Psoas muscle (tissue), 8 donors: ENCODE measurements around the gene ZFP82. TPM values are rescaled to one million over a fixed set of nuclear protein-coding genes. Genes with fewer than 3 reads are reported as not detected.

Source experiments
- ATAC-seq, 4 donors: fragments of 200-7000 bp; cut with Tn5 transposase; one replicate each; pipeline ENCODE4 v1.9.1; 2020; ENCODE audit warnings: moderate library complexity in 3 of 4, mild to moderate bottlenecking in 2 of 4
- DNase-seq, 2 donors: peaks; one replicate each; pipeline ENCODE4 v3.0.0-alpha.2; 2020
- H3K27ac ChIP-seq: fragments of 200-600 bp; one replicate; pipeline ENCODE4 v1.8.0; 2022
- H3K27me3 ChIP-seq, 3 donors: fragments of 200-600 bp in 1 of 3; one replicate each; pipeline versions ENCODE4 v1.6.1 to v1.8.0; 2013 to 2022; ENCODE audit warnings: low read length in 2 of 3, mild to moderate bottlenecking in 2 of 3, moderate library complexity in 1 of 3; ENCODE audit not compliant: insufficient read depth in 3 of 3
- H3K36me3 ChIP-seq, 2 donors: fragments of 200-600 bp in 1 of 2; one replicate each; pipeline versions ENCODE4 v1.6.1 to v1.8.0; 2013 to 2022; ENCODE audit warnings: low read depth in 1 of 2, mild to moderate bottlenecking in 1 of 2, moderate library complexity in 1 of 2; ENCODE audit not compliant: insufficient read depth in 1 of 2
- H3K4me1 ChIP-seq: fragments of 200-600 bp; one replicate; pipeline ENCODE4 v1.8.0; 2022
- H3K4me3 ChIP-seq: fragments of 200-600 bp; one replicate; pipeline ENCODE4 v1.8.0; 2022; ENCODE audit warnings: mild to moderate bottlenecking
- H3K9me3 ChIP-seq: fragments of 200-600 bp; one replicate; pipeline ENCODE4 v1.8.0; 2022
- WGBS, 3 donors: extraction: QIAGEN DNeasy Blood & Tissue Kit; methylation state at CpG; one replicate each; pipeline versions ENCODE4 v1.1.6 to v1.1.7; 2013; 5-methylcytosine and 5-hydroxymethylcytosine counted together
- intact Hi-C, 2 donors: fragments of 100-400 bp; cut with DNase I; formaldehyde crosslinking; loops; one replicate each; pipeline versions ENCODE4 v1.11.0 to v1.14.2; 2022
- long read RNA-seq, 2 donors: library from polyadenylated mRNA; unstranded; transcript quantifications; one replicate each; pipeline ENCODE4 v2.0.0, GENCODE V29; 2021
- polyA plus RNA-seq, 3 donors: library from polyadenylated mRNA; stranded (reverse); fragments of 200-250 nt; gene quantifications; one replicate each; pipeline ENCODE4 v1.2.3, GENCODE V29; 2013
- total RNA-seq, 4 donors: library from RNA; stranded (reverse); fragmentation: NEBNext Ultra II Directional in 2 of 4; extraction: Animal tissue kit (Norgen Biotek cat#: 25700) in 2 of 4; gene quantifications; one replicate each; pipeline versions ENCODE4 v1.2.1 to v1.2.4, GENCODE V29; 2021 to 2023
- TF ChIP-seq, protein P1 (sequence below): fragments of 200-600 bp; IDR thresholded peaks from one replicate; pipeline ENCODE4 v1.8.0; 2022; ENCODE audit warnings: antibody characterized with exemption
- donor health status: healthy with polysubstance abuse.
- donor health status: DM: no; HTN: no; CAD: no; lungs with moderate emphysema.
- donor health status: Bipolar disorder and iron deficiency.
- donor health status: healthy.
- donor health status: DM: yes; HTN: yes; CAD: no.
- donor health status: DM: no; HTN: no; CAD: no.
- donor health status: DM: no; HTN: no; CAD: no.
- donor health status: DM: yes; HTN: yes; CAD: no.

The ZFP82 gene
- total RNA-seq (1 to 10 TPM in 3 of 4 donors, under 1 TPM in 1; 0.55 to 2.1 (median 1.4) TPM), polyA plus RNA-seq (1 to 10 TPM in 2 of 3 donors, under 1 TPM in 1; 1.00 to 1.2 (median 1.1) TPM)
- long read RNA-seq, donor 1: 0 reads
- long read RNA-seq, donor 2, partial matches to known transcripts: 0 of 3 reads
- long read RNA-seq, donor 2, other reads (novel, unspliced or antisense): 0 of 3 reads

DNA sequence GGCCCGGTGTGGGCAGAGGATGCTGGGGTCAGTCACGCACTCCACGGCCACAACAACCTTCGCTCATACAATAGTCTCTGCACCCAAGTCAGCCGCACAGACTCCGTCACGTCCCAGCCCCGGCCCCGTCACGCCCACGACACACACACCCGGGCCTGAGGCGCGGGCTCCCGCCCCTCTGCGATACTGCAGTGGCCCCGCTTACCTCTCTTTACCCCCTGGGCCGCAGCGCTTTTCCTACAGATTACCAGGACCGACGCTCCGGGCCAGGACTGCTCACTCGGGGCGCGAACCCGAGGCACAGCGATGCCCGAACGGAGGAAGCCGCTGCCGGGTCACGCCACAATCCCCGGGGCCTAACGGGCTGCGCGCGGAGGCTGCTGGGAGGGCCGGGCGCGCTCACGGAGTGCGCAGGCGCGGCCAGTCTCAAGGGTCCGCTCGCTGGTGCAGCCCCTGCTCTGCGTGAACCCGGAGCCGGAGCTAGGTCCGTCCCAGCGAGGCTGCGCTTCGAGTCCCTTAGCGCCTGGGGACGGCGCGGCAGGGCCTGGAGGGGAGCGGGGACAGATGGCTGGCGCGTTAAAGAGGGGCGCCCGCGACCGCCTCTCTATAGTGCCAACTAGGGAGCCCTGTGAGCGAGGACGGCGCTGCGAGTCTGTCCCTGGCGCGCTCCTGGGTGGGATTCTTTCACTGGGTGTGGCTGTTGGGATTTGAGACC is at the start of gene ZFP82:
Gene ZFP82, minus strand, starts transcription at position 358 of the 715 bp plus-strand sequence. CDS start 8,855 bp downstream, outside the sequence.
- Histone ChIP-seq H3K36me3 (no peaks in the 10 kb centered on the region), H3K9me3 (peaks cover 11% of the 10 kb centered on the region), H3K4me1 (peaks cover 8% of the 10 kb centered on the region), H3K27me3 (peaks cover 0 to 21% (median 7%) of the 10 kb centered on the region in 3 donors), H3K27ac (peak within 1 kb of the TSS; percentile 83), H3K4me3 (peak within 1 kb of the TSS; percentile 95)
- peak; percentile 85 to 86 for DNase-seq
- intact Hi-C loops: no loop called here
- TF ChIP-seq, protein P1, sequence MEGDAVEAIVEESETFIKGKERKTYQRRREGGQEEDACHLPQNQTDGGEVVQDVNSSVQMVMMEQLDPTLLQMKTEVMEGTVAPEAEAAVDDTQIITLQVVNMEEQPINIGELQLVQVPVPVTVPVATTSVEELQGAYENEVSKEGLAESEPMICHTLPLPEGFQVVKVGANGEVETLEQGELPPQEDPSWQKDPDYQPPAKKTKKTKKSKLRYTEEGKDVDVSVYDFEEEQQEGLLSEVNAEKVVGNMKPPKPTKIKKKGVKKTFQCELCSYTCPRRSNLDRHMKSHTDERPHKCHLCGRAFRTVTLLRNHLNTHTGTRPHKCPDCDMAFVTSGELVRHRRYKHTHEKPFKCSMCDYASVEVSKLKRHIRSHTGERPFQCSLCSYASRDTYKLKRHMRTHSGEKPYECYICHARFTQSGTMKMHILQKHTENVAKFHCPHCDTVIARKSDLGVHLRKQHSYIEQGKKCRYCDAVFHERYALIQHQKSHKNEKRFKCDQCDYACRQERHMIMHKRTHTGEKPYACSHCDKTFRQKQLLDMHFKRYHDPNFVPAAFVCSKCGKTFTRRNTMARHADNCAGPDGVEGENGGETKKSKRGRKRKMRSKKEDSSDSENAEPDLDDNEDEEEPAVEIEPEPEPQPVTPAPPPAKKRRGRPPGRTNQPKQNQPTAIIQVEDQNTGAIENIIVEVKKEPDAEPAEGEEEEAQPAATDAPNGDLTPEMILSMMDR: no peak
- 0 to 1% (median 1%) methylated on average over 56 to 70 of the region's 70 CpGs for WGBS, 3 donors
- ATAC-seq: peak; percentile 89 to 99 (median 96)

DNA sequence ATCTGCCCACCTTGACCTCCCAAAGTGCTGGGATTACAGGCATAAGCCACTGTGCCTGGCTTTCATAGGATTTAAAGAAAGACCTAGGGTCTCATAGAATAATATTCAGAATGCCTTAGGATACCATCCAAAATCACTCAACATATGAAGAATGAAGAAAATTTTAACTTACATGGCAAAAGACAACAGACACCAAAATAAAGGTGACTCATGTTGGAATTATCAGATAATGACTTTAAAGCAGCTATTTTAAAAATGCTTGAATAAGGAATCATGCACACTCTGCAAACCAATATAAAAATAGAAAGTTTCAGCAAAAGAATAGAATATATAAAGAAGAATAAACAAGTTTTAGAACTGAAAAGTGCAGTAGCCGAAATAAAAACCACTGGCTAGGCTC is 41.6 kb upstream of the ZFP82 start:
- Histone ChIP-seq H3K9me3 (peaks cover 64% of the 10 kb centered on the region), H3K36me3 (peaks cover 3 to 33% of the 10 kb centered on the region in 2 donors)
- intact Hi-C loops: no loop called here

DNA sequence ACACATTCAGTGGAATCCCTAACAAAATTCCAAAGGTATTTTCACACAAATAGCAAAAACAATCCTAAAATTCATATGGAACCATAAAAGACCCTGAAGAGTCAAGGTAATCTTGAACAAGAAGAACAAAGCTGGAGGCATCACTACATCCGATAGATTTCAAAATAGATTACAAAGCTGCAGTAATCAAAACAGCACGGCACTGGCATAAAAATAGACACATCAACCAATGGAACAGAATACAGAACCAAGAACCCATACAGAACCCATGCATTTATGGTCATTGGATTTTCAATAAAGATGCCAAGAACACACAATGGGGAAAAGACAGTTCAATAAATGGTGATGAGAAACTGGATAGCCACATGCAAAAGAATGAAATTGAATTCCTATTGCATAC is 38.4 kb upstream of the ZFP82 start:
- Histone ChIP-seq H3K27me3 (no peaks in the 10 kb centered on the region), H3K36me3 (peaks cover 0 to 54% of the 10 kb centered on the region in 2 donors), H3K27ac (no peak overlapping the region), H3K4me3 (no peak overlapping the region), H3K9me3 (peaks cover 88% of the 10 kb centered on the region), H3K4me1 (no peaks in the 10 kb centered on the region)
- 97 to 99% (median 98%) methylated on average over 2 of the region's 2 CpGs for WGBS, 3 donors
- DNase-seq: no peak
- intact Hi-C loops: no loop called here
- TF ChIP-seq, protein P1: no peak
- ATAC-seq: no peak

More for the DNA sequence above, 41.6 kb upstream of the ZFP82 start:
- WGBS, 3 donors: 98 to 99% (median 98%) methylated on average over 1 of the region's 1 CpG
- Histone ChIP-seq H3K27ac (no peak overlapping the region), H3K4me1 (no peaks in the 10 kb centered on the region), H3K4me3 (no peak overlapping the region), H3K27me3 (no peaks in the 10 kb centered on the region)
- no peak for DNase-seq
- ATAC-seq: no peak
- TF ChIP-seq, protein P1: no peak

DNA sequence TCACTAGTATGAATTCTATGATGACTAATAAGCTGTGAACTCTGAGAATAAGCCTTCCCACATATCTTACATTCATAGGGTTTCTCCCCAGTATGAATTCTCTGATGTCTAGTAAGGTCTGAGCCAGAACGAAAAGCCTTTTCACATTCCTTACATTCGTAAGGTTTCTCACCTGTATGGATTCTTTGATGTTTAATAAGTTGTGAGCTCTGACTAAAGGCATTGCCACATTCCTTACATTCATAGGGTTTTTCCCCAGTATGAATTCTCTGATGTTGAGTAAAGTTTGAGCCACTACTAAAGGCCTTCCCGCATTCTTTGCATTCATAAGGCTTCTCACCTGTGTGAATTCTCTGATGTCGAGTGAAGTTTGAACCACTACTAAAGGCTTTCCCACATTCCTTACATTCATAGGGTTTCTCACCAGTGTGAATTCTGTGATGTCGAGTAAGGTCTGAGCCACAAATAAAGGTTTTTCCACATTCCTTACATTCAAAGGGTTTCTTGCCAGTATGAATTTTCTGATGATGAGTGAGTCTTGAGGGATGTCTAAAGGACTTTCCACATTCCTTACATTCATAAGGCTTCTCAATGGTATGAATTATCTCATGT is 30.7 kb upstream of the ZFP82 start:
- no peaks in the 10 kb centered on the region for H3K4me1 ChIP-seq
- no peaks in the 10 kb centered on the region for H3K27me3 ChIP-seq
- WGBS, 3 donors: 98 to 100% (median 99%) methylated on average over 5 of the region's 5 CpGs
- H3K9me3 ChIP-seq: peaks cover 97% of the 10 kb centered on the region
- H3K27ac ChIP-seq: no peak overlapping the region
- H3K36me3 ChIP-seq: peaks cover 16 to 64% of the 10 kb centered on the region in 2 donors
- no peak for DNase-seq
- intact Hi-C loops: no loop called here
- no peak overlapping the region for H3K4me3 ChIP-seq
- ATAC-seq: no peak
- TF ChIP-seq, protein P1: no peak
